Type B pancreatic cell (in vitro differentiated cells): ENCODE data around the gene MTHFR. TPM values are rescaled to one million over a fixed set of nuclear protein-coding genes. Genes with fewer than 3 reads are reported as not detected.

Experiments used
- DNase-seq: peaks from one replicate; pipeline ENCODE4 v3.0.0; 2021; ENCODE audit warnings: mixed read lengths; ENCODE audit not compliant: unreplicated experiment; ENCODE audit errors: extremely low spot score
- H3K27ac Mint-ChIP-seq: 2 replicates; pipeline ENCODE4 v1.8.0; 2021; ENCODE audit warnings: mild to moderate bottlenecking, mixed read lengths
- H3K27me3 Mint-ChIP-seq: 2 replicates; pipeline ENCODE4 v1.8.0; 2021; ENCODE audit warnings: mixed read lengths
- H3K36me3 Mint-ChIP-seq: 2 replicates; pipeline ENCODE4 v1.8.0; 2021; ENCODE audit warnings: mixed read lengths
- H3K4me1 Mint-ChIP-seq: one replicate; pipeline ENCODE4 v1.8.0; 2021; ENCODE audit warnings: mixed read lengths; ENCODE audit not compliant: unreplicated experiment
- H3K4me3 Mint-ChIP-seq: 2 replicates; pipeline ENCODE4 v1.8.0; 2021; ENCODE audit warnings: mild to moderate bottlenecking, mixed read lengths
- H3K9me3 Mint-ChIP-seq: 2 replicates; pipeline ENCODE4 v1.8.0; 2021; ENCODE audit warnings: mixed read lengths
- total RNA-seq: library from RNA; stranded (reverse); gene quantifications from 2 replicates; pipeline ENCODE4 v1.2.1, GENCODE V29; 2021; ENCODE audit warnings: low replicate concordance
- TF ChIP-seq, protein P1 (sequence below): fragments of 200-600 bp; sonication (generic); conservative IDR thresholded peaks from 2 replicates; pipeline ENCODE4 v1.5.0; 2021; ENCODE audit warnings: antibody characterized with exemption, mild to moderate bottlenecking

MTHFR gene
- total RNA-seq, 1 donor from 2014 or later = 30.1 TPM

GRCh38 chr1:11835441-11836225, 29.9 kb upstream of the MTHFR start:
- no peak overlapping the region for H3K27ac Mint-ChIP-seq
- H3K27me3 Mint-ChIP-seq = no peaks in the 10 kb centered on the region
- H3K9me3 Mint-ChIP-seq = no peaks in the 10 kb centered on the region
- no peak overlapping the region for H3K4me3 Mint-ChIP-seq
- H3K36me3 Mint-ChIP-seq = peaks cover 14% of the 10 kb centered on the region
- no peaks in the 10 kb centered on the region for H3K4me1 Mint-ChIP-seq
- TF ChIP-seq, protein P1, sequence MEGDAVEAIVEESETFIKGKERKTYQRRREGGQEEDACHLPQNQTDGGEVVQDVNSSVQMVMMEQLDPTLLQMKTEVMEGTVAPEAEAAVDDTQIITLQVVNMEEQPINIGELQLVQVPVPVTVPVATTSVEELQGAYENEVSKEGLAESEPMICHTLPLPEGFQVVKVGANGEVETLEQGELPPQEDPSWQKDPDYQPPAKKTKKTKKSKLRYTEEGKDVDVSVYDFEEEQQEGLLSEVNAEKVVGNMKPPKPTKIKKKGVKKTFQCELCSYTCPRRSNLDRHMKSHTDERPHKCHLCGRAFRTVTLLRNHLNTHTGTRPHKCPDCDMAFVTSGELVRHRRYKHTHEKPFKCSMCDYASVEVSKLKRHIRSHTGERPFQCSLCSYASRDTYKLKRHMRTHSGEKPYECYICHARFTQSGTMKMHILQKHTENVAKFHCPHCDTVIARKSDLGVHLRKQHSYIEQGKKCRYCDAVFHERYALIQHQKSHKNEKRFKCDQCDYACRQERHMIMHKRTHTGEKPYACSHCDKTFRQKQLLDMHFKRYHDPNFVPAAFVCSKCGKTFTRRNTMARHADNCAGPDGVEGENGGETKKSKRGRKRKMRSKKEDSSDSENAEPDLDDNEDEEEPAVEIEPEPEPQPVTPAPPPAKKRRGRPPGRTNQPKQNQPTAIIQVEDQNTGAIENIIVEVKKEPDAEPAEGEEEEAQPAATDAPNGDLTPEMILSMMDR = no peak
- no peak for DNase-seq

- H3K4me3 Mint-ChIP-seq = no peak overlapping the region
- TF ChIP-seq, protein P1 = no peak
- no peak overlapping the region for H3K27ac Mint-ChIP-seq
- H3K4me1 Mint-ChIP-seq = no peaks in the 10 kb centered on the region
- no peaks in the 10 kb centered on the region for H3K27me3 Mint-ChIP-seq
- no peak for DNase-seq
- H3K36me3 Mint-ChIP-seq = peaks cover 13% of the 10 kb centered on the region
- H3K9me3 Mint-ChIP-seq = no peaks in the 10 kb centered on the region
Observed at GRCh38 chr1:11833900-11834299, 28.1 kb upstream of the MTHFR start.

GRCh38 chr1:11833497-11833896, 27.7 kb upstream of the MTHFR start:
- Mint-ChIP-seq H3K36me3 (peaks cover 9% of the 10 kb centered on the region), H3K27me3 (no peaks in the 10 kb centered on the region), H3K27ac (no peak overlapping the region), H3K4me1 (no peaks in the 10 kb centered on the region), H3K9me3 (no peaks in the 10 kb centered on the region), H3K4me3 (no peak overlapping the region)
- TF ChIP-seq, protein P1 = no peak
- no peak for DNase-seq

GRCh38 chr1:11831945-11832725, 26.4 kb upstream of the MTHFR start:
- Mint-ChIP-seq H3K27me3 (no peaks in the 10 kb centered on the region), H3K4me3 (no peak overlapping the region), H3K27ac (no peak overlapping the region), H3K36me3 (peaks cover 7% of the 10 kb centered on the region), H3K4me1 (no peaks in the 10 kb centered on the region), H3K9me3 (no peaks in the 10 kb centered on the region)
- TF ChIP-seq, protein P1 = no peak
- no peak for DNase-seq

- DNase-seq = no peak
- Mint-ChIP-seq H3K27me3 (no peaks in the 10 kb centered on the region), H3K36me3 (peaks cover 4% of the 10 kb centered on the region), H3K27ac (no peak overlapping the region), H3K4me1 (no peaks in the 10 kb centered on the region), H3K4me3 (no peak overlapping the region), H3K9me3 (no peaks in the 10 kb centered on the region)
- TF ChIP-seq, protein P1 = no peak
Observed at GRCh38 chr1:11828511-11828910, 22.7 kb upstream of the MTHFR start.
